Neural cell (in vitro differentiated cells): ENCODE measurements around the gene ATP9B. TPM values are rescaled to one million over a fixed set of nuclear protein-coding genes. Genes with fewer than 3 reads are reported as not detected.

Source experiments
- H2AFZ ChIP-seq: fragments of 200-600, 300-800 bp; sonication (generic), shearing (Covaris generic); 2 replicates; pipeline ENCODE4 v1.6.0; 2014; ENCODE audit warnings: low read depth, mild to moderate bottlenecking, antibody characterized with exemption, low read length, moderate library complexity
- H3F3A ChIP-seq: fragments of 200-600 bp; shearing (Covaris generic); 2 replicates; pipeline ENCODE4 v1.6.1; 2016; ENCODE audit warnings: mild to moderate bottlenecking, moderate library complexity, mixed read lengths, antibody characterized with exemption, low read length; ENCODE audit not compliant: insufficient read depth, poor library complexity, severe bottlenecking
- H3K27ac ChIP-seq: fragments of 200-600, 300-800 bp; sonication (generic), shearing (Covaris generic); 2 replicates; pipeline ENCODE4 v1.5.1; 2014; ENCODE audit warnings: mild to moderate bottlenecking, low read length, moderate library complexity
- H3K27me3 ChIP-seq: fragments of 300-800, 200-600 bp; sonication (generic), shearing (Covaris generic); 2 replicates; pipeline ENCODE4 v1.6.0; 2014; ENCODE audit warnings: mild to moderate bottlenecking, low read depth, low read length, moderate library complexity; ENCODE audit not compliant: insufficient read depth
- H3K36me3 ChIP-seq: fragments of 300-800, 200-600 bp; sonication (generic), shearing (Covaris generic); 2 replicates; pipeline ENCODE4 v1.5.1; 2014; ENCODE audit warnings: mild to moderate bottlenecking, antibody characterized with exemption, low read length, moderate library complexity; ENCODE audit not compliant: insufficient read depth
- H3K4me2 ChIP-seq: fragments of 300-800, 200-600 bp; sonication (generic), shearing (Covaris generic); 2 replicates; pipeline ENCODE4 v1.6.0; 2014; ENCODE audit warnings: mild to moderate bottlenecking, low read length
- H3K4me3 ChIP-seq: fragments of 300-800, 200-600 bp; sonication (generic), shearing (Covaris generic); 2 replicates; pipeline ENCODE4 v1.5.1; 2014; ENCODE audit warnings: mild to moderate bottlenecking, low read length, moderate library complexity
- H3K79me2 ChIP-seq: fragments of 200-600 bp; shearing (Covaris generic); replicated peaks from 2 replicates; pipeline ENCODE4 v1.6.0; 2014; ENCODE audit warnings: mild to moderate bottlenecking, low read length, moderate library complexity; ENCODE audit not compliant: insufficient read depth
- H3K9ac ChIP-seq: fragments of 300-800, 200-600 bp; sonication (generic), shearing (Covaris generic); 2 replicates; pipeline ENCODE4 v1.6.1; 2016; ENCODE audit warnings: mild to moderate bottlenecking, low read length, mixed read lengths
- H3K9me2 ChIP-seq: fragments of 200-600 bp; shearing (Covaris generic); 2 replicates; pipeline ENCODE4 v1.6.1; 2016; ENCODE audit warnings: mild to moderate bottlenecking, low read length, mixed read lengths; ENCODE audit not compliant: insufficient read depth
- H3K9me3 ChIP-seq: fragments of 200-600, 300-800 bp; sonication (generic), shearing (Covaris generic); 2 replicates; pipeline ENCODE4 v1.6.1; 2016; ENCODE audit warnings: mild to moderate bottlenecking, mixed run types, low read length, moderate library complexity, mixed read lengths
- H4K20me1 ChIP-seq: fragments of 200-600 bp; shearing (Covaris generic); 2 replicates; pipeline ENCODE4 v1.6.1; 2016; ENCODE audit warnings: mild to moderate bottlenecking, mixed run types; ENCODE audit not compliant: insufficient read depth
- EP300 ChIP-seq: fragments of 450-650 bp; conservative IDR thresholded peaks from 2 replicates; pipeline ENCODE4 v1.6.1; 2014; ENCODE audit warnings: antibody characterized with exemption, mild to moderate bottlenecking, moderate library complexity; ENCODE audit not compliant: poor library complexity, severe bottlenecking
- EZH2 ChIP-seq: fragments of 200-600, 300-800 bp; shearing (Covaris generic), sonication (generic); IDR thresholded peaks from 2 replicates; pipeline ENCODE4 v1.6.1; 2014; ENCODE audit warnings: antibody characterized with exemption, low read length, borderline replicate concordance, mild to moderate bottlenecking; ENCODE audit not compliant: insufficient read depth, poor library complexity, severe bottlenecking
- MXI1 ChIP-seq: fragments of 450-650 bp; conservative IDR thresholded peaks from 2 replicates; pipeline ENCODE4 v1.6.1; 2014; ENCODE audit warnings: antibody characterized with exemption, mild to moderate bottlenecking; ENCODE audit not compliant: poor library complexity, severe bottlenecking
- POLR2AphosphoS5 ChIP-seq: IDR thresholded peaks from 2 replicates; pipeline ENCODE4 v1.6.1; 2012
- RAD21 ChIP-seq: fragments of 450-650 bp; conservative IDR thresholded peaks from 2 replicates; pipeline ENCODE4 v1.6.1; 2014; ENCODE audit warnings: antibody characterized with exemption, mild to moderate bottlenecking, moderate library complexity
- SMC3 ChIP-seq: fragments of 450-650 bp; conservative IDR thresholded peaks from 2 replicates; pipeline ENCODE4 v1.6.1; 2014; ENCODE audit warnings: antibody characterized with exemption, mild to moderate bottlenecking, moderate library complexity; ENCODE audit not compliant: poor library complexity
- TAF1 ChIP-seq: IDR thresholded peaks from 2 replicates; pipeline ENCODE4 v1.6.1; 2012; ENCODE audit warnings: low read depth
- polyA plus RNA-seq: library from polyadenylated mRNA; depleted of rRNA; stranded (reverse); fragments of >200 nt; gene quantifications from 2 replicates; pipeline ENCODE4 v1.2.3, GENCODE V29; 2014
- TF ChIP-seq, protein P1 (sequence below): IDR thresholded peaks from 2 replicates; pipeline ENCODE4 v1.6.1; 2012; ENCODE audit warnings: borderline replicate concordance
- TF ChIP-seq, protein P2 (sequence below): fragments of 450-650 bp; IDR thresholded peaks from 2 replicates; pipeline ENCODE4 v1.5.1; 2014; ENCODE audit warnings: antibody characterized with exemption, mild to moderate bottlenecking, moderate library complexity; ENCODE audit not compliant: poor library complexity, severe bottlenecking

Gene ATP9B
- polyA plus RNA-seq, 1 donor from 2014 or later = 15.4 TPM

DNA sequence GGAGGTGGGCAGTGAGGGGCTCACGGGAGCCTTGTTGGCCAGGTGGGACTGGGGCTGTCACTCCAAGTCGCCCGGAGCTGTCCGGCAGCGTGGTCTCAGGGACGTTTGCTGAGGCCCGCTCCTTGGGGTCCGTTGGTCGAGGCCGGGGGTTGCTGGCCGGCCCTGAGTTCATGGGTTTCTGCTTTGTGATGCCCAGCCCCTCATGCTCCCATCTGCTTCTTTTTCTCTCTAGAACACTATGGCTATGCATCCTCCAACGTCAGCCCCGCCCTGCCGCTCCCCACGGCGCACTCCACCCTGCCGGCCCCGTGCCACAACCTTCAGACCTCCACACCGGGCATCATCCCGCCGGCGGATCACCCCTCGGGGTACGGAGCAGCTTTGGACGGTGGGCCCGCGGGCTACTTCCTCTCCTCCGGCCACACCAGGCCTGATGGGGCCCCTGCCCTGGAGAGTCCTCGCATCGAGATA lies 341.0 kb downstream of the ATP9B start:
- H4K20me1 ChIP-seq = no peaks in the 10 kb centered on the region
- H3F3A ChIP-seq = no peaks in the 10 kb centered on the region
- no peak overlapping the region for H3K4me3 ChIP-seq
- H2AFZ ChIP-seq = no peak overlapping the region
- H3K36me3 ChIP-seq = no peaks in the 10 kb centered on the region
- H3K79me2 ChIP-seq = no peaks in the 10 kb centered on the region
- no peaks in the 10 kb centered on the region for H3K9me3 ChIP-seq
- H3K27me3 ChIP-seq = no peaks in the 10 kb centered on the region
- no peaks in the 10 kb centered on the region for H3K9me2 ChIP-seq
- TF ChIP-seq EP300 (no peak), TAF1 (no peak), POLR2AphosphoS5 (no peak), MXI1 (no peak), EZH2 (no peak), SMC3 (no peak), RAD21 (no peak)
- TF ChIP-seq, protein P1, sequence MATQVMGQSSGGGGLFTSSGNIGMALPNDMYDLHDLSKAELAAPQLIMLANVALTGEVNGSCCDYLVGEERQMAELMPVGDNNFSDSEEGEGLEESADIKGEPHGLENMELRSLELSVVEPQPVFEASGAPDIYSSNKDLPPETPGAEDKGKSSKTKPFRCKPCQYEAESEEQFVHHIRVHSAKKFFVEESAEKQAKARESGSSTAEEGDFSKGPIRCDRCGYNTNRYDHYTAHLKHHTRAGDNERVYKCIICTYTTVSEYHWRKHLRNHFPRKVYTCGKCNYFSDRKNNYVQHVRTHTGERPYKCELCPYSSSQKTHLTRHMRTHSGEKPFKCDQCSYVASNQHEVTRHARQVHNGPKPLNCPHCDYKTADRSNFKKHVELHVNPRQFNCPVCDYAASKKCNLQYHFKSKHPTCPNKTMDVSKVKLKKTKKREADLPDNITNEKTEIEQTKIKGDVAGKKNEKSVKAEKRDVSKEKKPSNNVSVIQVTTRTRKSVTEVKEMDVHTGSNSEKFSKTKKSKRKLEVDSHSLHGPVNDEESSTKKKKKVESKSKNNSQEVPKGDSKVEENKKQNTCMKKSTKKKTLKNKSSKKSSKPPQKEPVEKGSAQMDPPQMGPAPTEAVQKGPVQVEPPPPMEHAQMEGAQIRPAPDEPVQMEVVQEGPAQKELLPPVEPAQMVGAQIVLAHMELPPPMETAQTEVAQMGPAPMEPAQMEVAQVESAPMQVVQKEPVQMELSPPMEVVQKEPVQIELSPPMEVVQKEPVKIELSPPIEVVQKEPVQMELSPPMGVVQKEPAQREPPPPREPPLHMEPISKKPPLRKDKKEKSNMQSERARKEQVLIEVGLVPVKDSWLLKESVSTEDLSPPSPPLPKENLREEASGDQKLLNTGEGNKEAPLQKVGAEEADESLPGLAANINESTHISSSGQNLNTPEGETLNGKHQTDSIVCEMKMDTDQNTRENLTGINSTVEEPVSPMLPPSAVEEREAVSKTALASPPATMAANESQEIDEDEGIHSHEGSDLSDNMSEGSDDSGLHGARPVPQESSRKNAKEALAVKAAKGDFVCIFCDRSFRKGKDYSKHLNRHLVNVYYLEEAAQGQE = no peak
- TF ChIP-seq, protein P2, sequence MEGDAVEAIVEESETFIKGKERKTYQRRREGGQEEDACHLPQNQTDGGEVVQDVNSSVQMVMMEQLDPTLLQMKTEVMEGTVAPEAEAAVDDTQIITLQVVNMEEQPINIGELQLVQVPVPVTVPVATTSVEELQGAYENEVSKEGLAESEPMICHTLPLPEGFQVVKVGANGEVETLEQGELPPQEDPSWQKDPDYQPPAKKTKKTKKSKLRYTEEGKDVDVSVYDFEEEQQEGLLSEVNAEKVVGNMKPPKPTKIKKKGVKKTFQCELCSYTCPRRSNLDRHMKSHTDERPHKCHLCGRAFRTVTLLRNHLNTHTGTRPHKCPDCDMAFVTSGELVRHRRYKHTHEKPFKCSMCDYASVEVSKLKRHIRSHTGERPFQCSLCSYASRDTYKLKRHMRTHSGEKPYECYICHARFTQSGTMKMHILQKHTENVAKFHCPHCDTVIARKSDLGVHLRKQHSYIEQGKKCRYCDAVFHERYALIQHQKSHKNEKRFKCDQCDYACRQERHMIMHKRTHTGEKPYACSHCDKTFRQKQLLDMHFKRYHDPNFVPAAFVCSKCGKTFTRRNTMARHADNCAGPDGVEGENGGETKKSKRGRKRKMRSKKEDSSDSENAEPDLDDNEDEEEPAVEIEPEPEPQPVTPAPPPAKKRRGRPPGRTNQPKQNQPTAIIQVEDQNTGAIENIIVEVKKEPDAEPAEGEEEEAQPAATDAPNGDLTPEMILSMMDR = no peak
- H3K4me2 ChIP-seq = no peak overlapping the region
- no peak overlapping the region for H3K9ac ChIP-seq
- H3K27ac ChIP-seq = no peak overlapping the region

DNA sequence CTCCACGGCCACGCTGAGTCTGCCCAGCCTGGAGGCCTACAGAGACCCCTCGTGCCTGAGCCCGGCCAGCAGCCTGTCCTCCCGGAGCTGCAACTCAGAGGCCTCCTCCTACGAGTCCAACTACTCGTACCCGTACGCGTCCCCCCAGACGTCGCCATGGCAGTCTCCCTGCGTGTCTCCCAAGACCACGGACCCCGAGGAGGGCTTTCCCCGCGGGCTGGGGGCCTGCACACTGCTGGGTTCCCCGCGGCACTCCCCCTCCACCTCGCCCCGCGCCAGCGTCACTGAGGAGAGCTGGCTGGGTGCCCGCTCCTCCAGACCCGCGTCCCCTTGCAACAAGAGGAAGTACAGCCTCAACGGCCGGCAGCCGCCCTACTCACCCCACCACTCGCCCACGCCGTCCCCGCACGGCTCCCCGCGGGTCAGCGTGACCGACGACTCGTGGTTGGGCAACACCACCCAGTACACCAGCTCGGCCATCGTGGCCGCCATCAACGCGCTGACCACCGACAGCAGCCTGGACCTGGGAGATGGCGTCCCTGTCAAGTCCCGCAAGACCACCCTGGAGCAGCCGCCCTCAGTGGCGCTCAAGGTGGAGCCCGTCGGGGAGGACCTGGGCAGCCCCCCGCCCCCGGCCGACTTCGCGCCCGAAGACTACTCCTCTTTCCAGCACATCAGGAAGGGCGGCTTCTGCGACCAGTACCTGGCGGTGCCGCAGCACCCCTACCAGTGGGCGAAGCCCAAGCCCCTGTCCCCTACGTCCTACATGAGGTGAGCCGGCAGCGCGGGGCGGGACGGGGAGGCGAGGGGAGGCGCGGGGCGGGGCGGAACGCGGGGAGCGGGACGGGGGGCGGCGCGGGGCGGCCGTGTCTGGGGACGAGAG lies 341.8 kb downstream of the ATP9B start:
- H3K9me3 ChIP-seq = no peaks in the 10 kb centered on the region
- H3K4me3 ChIP-seq = no peak overlapping the region
- H3K79me2 ChIP-seq = no peaks in the 10 kb centered on the region

More for the DNA sequence above, 341.8 kb downstream of the ATP9B start:
- Histone ChIP-seq H3K4me2 (no peak overlapping the region), H4K20me1 (no peaks in the 10 kb centered on the region), H3F3A (no peaks in the 10 kb centered on the region), H3K9ac (no peak overlapping the region), H3K27ac (no peak overlapping the region), H3K9me2 (no peaks in the 10 kb centered on the region), H3K36me3 (no peaks in the 10 kb centered on the region), H2AFZ (no peak overlapping the region), H3K27me3 (no peaks in the 10 kb centered on the region)
- TF ChIP-seq, protein P1 = no peak
- TF ChIP-seq MXI1 (no peak), EZH2 (no peak), EP300 (no peak), POLR2AphosphoS5 (no peak), RAD21 (no peak), TAF1 (no peak), SMC3 (no peak)
- TF ChIP-seq, protein P2 = no peak
